Measurements from ENCODE around the gene ACTRT2. TPM values are rescaled to one million over a fixed set of nuclear protein-coding genes. Genes with fewer than 3 reads are reported as not detected.

Gene ACTRT2
- total RNA-seq, 1 experiment from 2014 or later: 0.21 TPM

GRCh38 chr1:3053366-3053980 lies 32.2 kb downstream of the ACTRT2 start:
- H3K4me3 ChIP-seq (ENCODE audit: insufficient read depth, low read depth, low read length): no peak overlapping the region
- DNase-seq: peak; percentile 11

DNA sequence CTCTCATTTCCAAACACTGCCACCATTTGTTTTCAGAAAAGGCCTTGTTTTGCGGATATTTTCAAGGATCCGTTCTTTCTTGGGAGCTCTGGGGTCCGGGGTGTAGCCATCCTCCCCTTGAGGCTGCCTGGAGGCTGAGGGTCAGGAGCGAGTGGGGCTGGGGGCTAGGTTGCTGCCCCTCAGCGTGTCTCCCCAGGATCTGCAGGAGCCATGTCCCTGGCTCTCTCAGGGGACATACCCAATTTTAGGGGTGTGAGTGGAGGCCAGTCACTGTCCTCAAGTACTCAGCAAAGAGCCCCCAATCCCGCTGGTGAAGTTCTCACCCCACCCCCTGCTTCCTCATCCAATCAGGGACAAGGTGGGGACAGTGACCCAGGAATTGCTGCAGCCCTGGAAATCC lies 32.7 kb downstream of the ACTRT2 start:
- H3K4me3 ChIP-seq (ENCODE audit: insufficient read depth, low read depth, low read length): no peak overlapping the region
- peak; percentile 23 for DNase-seq
- H3K27me3 ChIP-seq (ENCODE audit: control insufficient read depth, insufficient read depth, low read length): no peaks in the 10 kb centered on the region; the same call in 1 of the 2 replicates
- no peaks in the 10 kb centered on the region for H3K36me3 ChIP-seq (replicated peaks; ENCODE audit: control insufficient read depth, insufficient read depth, low read length)

More at GRCh38 chr1:3053366-3053980, 32.2 kb downstream of the ACTRT2 start:
- Histone ChIP-seq H3K27me3 (ENCODE audit: control insufficient read depth, insufficient read depth, low read length) (no peaks in the 10 kb centered on the region; the same call in 1 of the 2 replicates), H3K36me3 (replicated peaks; ENCODE audit: control insufficient read depth, insufficient read depth, low read length) (no peaks in the 10 kb centered on the region)

DNA sequence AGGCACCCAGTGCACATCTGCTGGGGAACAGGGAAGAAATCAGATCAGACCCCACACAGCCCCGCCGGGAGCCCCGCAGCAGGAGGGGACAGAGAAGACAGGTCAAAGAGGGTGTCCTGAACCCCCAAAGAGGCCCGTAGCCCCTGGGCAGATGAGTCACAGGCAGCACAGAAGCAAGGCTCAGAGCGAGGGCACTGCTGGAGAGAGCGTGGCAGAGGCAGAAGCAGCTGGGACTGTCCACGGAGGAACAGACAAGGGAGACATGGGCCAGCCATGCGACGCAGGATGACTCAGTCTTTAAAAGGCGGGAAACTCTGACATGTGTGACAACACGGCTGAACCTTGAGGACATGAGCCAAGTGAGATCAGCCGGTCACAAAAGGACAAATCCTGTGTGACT lies 33.2 kb downstream of the ACTRT2 start:
- Histone ChIP-seq H3K27me3 (ENCODE audit: control insufficient read depth, insufficient read depth, low read length) (no peaks in the 10 kb centered on the region; the same call in 1 of the 2 replicates), H3K4me3 (ENCODE audit: insufficient read depth, low read depth, low read length) (no peak overlapping the region), H3K36me3 (replicated peaks; ENCODE audit: control insufficient read depth, insufficient read depth, low read length) (no peaks in the 10 kb centered on the region)
- DNase-seq: peak; percentile 10

GRCh38 chr1:3055051-3055450 lies 33.8 kb downstream of the ACTRT2 start:
- Histone ChIP-seq H3K4me3 (ENCODE audit: insufficient read depth, low read depth, low read length) (no peak overlapping the region), H3K27me3 (ENCODE audit: control insufficient read depth, insufficient read depth, low read length) (no peaks in the 10 kb centered on the region; the same call in 1 of the 2 replicates), H3K36me3 (replicated peaks; ENCODE audit: control insufficient read depth, insufficient read depth, low read length) (no peaks in the 10 kb centered on the region)
- peak; percentile 11 for DNase-seq

DNA sequence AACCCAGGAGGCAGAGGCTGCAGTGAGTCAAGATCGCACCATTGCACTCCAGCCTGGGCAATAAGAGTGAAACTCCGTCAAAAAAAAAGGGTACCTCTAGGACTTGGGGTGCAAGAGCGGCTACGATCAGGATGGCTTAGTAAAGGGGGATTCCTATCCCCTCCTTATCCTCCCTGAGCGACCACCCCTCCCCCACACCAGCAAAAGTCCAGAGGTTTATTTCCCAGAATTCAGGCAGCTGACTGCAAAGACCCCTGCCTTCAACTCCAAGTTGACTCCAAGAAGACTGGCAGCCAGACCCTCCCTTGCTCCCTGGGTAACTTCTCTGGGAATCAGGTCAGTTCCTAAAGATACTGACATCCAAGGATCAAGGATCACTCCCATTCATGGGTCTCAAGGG lies 35.4 kb downstream of the ACTRT2 start:
- DNase-seq: no peak
- peaks cover 11% of the 10 kb centered on the region for H3K27me3 ChIP-seq (ENCODE audit: control insufficient read depth, insufficient read depth, low read length)
- H3K4me3 ChIP-seq (ENCODE audit: insufficient read depth, low read depth, low read length): no peak overlapping the region
- H3K36me3 ChIP-seq (replicated peaks; ENCODE audit: control insufficient read depth, insufficient read depth, low read length): no peaks in the 10 kb centered on the region

GRCh38 chr1:3058263-3059030 lies 37.2 kb downstream of the ACTRT2 start:
- peak; percentile 13 for DNase-seq
- Histone ChIP-seq H3K36me3 (replicated peaks; ENCODE audit: control insufficient read depth, insufficient read depth, low read length) (no peaks in the 10 kb centered on the region), H3K4me3 (ENCODE audit: insufficient read depth, low read depth, low read length) (no peak overlapping the region), H3K27me3 (ENCODE audit: control insufficient read depth, insufficient read depth, low read length) (peaks cover 28% of the 10 kb centered on the region)

DNA sequence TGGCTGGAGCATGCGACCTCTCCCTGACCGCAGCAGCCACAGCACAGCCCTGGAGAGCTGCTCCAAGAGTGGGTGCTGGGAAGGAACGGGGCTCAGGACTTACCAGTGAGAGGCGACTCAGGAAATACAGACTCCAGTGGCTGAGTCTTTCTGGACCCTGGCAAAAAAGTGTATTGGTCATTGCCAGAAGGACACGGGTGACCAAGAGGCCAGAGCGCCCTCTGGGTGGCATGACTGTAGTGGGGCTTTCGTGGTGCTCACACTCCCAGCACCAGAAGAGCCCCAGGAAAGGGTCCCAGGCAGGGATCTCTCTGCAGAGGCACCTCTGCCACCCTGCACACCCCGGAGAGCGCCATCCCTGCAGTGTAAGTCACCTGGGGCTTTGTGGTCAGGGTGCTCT lies 38.9 kb downstream of the ACTRT2 start:
- no peak for DNase-seq
- Histone ChIP-seq H3K4me3 (ENCODE audit: insufficient read depth, low read depth, low read length) (no peak overlapping the region), H3K36me3 (replicated peaks; ENCODE audit: control insufficient read depth, insufficient read depth, low read length) (no peaks in the 10 kb centered on the region), H3K27me3 (ENCODE audit: control insufficient read depth, insufficient read depth, low read length) (peaks cover 44% of the 10 kb centered on the region)

- Histone ChIP-seq H3K4me3 (ENCODE audit: insufficient read depth, low read depth, low read length) (no peak overlapping the region), H3K27me3 (ENCODE audit: control insufficient read depth, insufficient read depth, low read length) (peaks cover 52% of the 10 kb centered on the region), H3K36me3 (replicated peaks; ENCODE audit: control insufficient read depth, insufficient read depth, low read length) (no peaks in the 10 kb centered on the region)
- peak; percentile 44 for DNase-seq
Observed at GRCh38 chr1:3060601-3061551, 39.6 kb downstream of the ACTRT2 start.

- Histone ChIP-seq H3K27me3 (ENCODE audit: control insufficient read depth, insufficient read depth, low read length) (peaks cover 59% of the 10 kb centered on the region), H3K36me3 (replicated peaks; ENCODE audit: control insufficient read depth, insufficient read depth, low read length) (no peaks in the 10 kb centered on the region), H3K4me3 (ENCODE audit: insufficient read depth, low read depth, low read length) (no peak overlapping the region)
- DNase-seq: no peak
Observed at GRCh38 chr1:3061566-3061965, 40.3 kb downstream of the ACTRT2 start.

DNA sequence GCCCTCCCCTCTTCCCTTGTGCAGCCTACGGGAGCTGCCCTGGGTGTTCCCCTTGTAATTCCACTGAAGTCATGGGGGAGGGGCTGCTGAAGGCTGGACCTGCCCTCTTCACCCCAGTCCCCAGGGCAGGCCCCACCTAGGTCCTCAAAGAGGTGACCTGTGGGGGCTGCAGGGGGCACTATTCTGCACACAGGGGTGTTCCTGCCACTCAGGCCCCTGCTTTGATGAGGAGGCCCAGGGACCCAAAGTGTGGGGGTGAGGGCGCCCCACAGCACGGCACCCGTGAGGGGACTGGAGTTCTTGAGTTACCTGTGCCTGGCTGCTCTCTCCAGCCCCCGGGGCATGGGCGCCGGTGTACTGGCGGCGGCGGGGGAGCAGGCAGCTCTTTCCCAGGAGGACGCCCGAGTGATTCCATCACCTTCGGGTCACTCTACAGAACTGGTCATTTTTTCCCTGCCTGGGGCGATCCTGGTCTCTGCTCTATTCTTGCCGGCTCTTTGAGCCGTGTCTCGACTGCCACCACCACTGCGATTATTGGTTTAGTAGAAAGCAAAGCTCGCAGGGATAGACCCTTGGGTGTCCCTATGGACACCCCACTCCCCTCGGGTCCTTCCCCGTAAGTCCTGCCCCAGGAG lies 40.8 kb downstream of the ACTRT2 start:
- no peaks in the 10 kb centered on the region for H3K36me3 ChIP-seq (replicated peaks; ENCODE audit: control insufficient read depth, insufficient read depth, low read length)
- peak overlapping the region; percentile 51 for H3K4me3 ChIP-seq (ENCODE audit: insufficient read depth, low read depth, low read length)
- H3K27me3 ChIP-seq (ENCODE audit: control insufficient read depth, insufficient read depth, low read length): peaks cover 64% of the 10 kb centered on the region
- DNase-seq: peak; percentile 69

DNA sequence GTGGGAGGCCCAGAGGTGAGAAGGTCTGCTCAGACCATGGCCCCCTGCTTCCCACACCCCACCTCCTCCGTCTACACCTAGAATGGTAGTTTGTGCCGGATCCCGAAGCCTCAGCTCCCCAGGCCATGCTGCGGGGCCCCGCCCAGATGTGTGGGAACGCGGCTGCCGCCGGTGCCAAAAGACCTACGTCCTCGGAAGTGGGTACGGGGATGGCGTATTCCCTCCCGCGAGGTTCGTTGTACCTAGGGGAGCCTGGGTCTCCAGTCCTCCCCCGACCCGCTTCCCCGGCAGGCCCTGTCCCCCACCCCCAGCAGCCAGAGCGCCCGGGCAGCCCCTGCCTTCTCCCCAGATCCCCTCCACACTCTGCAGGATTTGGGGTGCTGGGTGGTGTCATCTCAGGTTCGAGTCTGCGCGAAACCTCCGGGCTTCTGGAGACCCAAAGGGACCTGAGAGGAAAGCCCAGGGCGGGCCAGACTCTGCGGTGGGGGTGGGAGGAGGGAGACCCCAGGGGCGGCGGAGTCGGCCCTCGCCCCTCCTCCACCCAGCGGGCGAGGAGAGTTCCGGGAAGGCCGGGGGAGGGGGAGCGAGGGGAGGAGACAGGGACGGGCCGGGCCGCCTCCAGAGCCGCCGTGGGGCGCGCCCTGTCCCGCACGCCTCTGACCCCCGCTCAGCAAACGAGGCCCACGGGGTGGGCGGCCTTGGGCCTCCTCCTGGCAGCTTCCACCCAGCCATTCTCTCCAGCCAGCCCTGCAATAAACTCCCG lies 41.5 kb downstream of the ACTRT2 start:
- Histone ChIP-seq H3K27me3 (ENCODE audit: control insufficient read depth, insufficient read depth, low read length) (peaks cover 71% of the 10 kb centered on the region), H3K4me3 (ENCODE audit: insufficient read depth, low read depth, low read length) (peak overlapping the region; percentile 51), H3K36me3 (replicated peaks; ENCODE audit: control insufficient read depth, insufficient read depth, low read length) (no peaks in the 10 kb centered on the region)
- DNase-seq: peak; percentile 88

DNA sequence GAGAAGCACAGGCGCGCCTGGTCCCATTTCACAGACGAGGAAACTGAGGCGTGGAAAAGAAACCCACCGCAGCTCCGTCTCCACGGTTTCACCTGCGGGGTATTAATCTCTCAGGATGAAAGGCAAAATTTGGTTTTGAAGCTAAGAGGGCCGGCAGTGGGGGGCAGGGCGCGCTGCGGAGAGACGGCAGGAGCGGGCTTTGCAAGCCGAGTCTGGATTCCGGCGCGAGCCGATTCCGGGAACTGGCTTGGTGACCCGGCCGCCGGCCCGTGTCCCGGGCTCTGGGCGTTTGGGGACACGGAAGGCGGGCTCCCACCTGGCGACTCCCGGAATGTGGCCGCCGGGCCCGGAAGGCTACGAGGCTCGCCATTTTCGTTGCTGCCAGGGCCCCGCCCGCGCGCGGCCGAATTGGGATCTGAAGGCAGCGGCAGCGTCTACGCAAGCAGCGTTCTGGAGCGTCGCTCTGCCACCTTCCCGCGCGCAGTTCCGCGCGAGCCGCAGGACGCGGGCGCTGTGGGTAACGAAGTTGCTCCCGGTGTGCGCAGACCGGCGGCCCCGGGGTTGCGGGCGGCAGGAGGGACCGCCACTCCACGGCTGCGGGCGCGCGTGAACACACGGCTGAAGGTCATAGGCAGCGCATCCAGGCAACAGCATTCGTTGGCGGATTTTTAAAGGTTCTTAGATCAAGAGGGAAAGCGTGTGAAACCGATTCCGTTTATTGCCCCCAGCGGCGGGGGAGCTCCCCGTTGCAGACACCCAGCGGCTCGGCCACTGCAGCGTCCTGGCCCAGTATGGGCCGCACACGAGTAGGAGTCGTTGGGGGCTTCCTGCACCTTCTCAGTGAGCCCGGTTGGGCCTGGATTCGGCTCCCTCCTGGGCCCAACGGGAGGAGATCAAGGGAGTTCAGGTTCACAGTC lies 42.4 kb downstream of the ACTRT2 start:
- DNase-seq: peak; percentile 75
- H3K4me3 ChIP-seq (ENCODE audit: insufficient read depth, low read depth, low read length): peak overlapping the region; percentile 51
- no peaks in the 10 kb centered on the region for H3K36me3 ChIP-seq (replicated peaks; ENCODE audit: control insufficient read depth, insufficient read depth, low read length)
- peaks cover 79% of the 10 kb centered on the region for H3K27me3 ChIP-seq (ENCODE audit: control insufficient read depth, insufficient read depth, low read length)

Measured in H7 (cell line).